Breast epithelium (tissue), 4 donors: ENCODE data around the gene ACVR1. TPM values are rescaled to one million over a fixed set of nuclear protein-coding genes. Genes with fewer than 3 reads are reported as not detected.
A peak's percentile ranks its signal among the peaks of the same experiment; 100 is the strongest.
"Not testable (repeated sequence)": the region's sequence is repeated elsewhere in the genome, so short reads cannot be mapped to it uniquely, and the experiment has no call there.

Experiments
- DNase-seq, 2 donors: peaks; one replicate each; pipeline ENCODE4 v3.0.0-alpha.2; 2019; ENCODE audit warnings: low spot score in 2 of 2
- H3K27ac ChIP-seq, 2 donors: fragments of 200-600 bp; sonication (generic) in 1 of 2; one replicate each; pipeline ENCODE4 v1.5.1; 2016 to 2019; ENCODE audit warnings: mild to moderate bottlenecking in 1 of 2
- H3K27me3 ChIP-seq, 2 donors: fragments of 200-600 bp; sonication (generic) in 1 of 2; one replicate each; pipeline versions ENCODE4 v1.5.1 to v1.6.0; 2017 to 2019; ENCODE audit warnings: control low read depth in 1 of 2, mild to moderate bottlenecking in 1 of 2
- H3K36me3 ChIP-seq: fragments of 200-600 bp; one replicate; pipeline ENCODE4 v1.5.1; 2019
- H3K4me1 ChIP-seq, 2 donors: fragments of 200-600 bp; sonication (generic); one replicate each; pipeline ENCODE4 v1.5.1; 2016 to 2019; ENCODE audit warnings: control low read depth in 1 of 2
- H3K4me3 ChIP-seq, 3 donors: fragments of 200-600 bp; sonication (generic); 1 replicate in 2 of 3; 2 replicates in 1 of 3; pipeline ENCODE4 v1.5.1; 2016 to 2019; ENCODE audit warnings: mild to moderate bottlenecking in 3 of 3, moderate library complexity in 2 of 3
- H3K9me3 ChIP-seq, 2 donors: fragments of 200-600 bp; sonication (generic) in 1 of 2; one replicate each; pipeline ENCODE4 v1.5.1; 2016 to 2019; ENCODE audit warnings: control low read depth in 1 of 2
- POLR2A ChIP-seq: fragments of 450-650 bp; IDR thresholded peaks from one replicate; pipeline ENCODE4 v1.6.1; 2016; ENCODE audit warnings: antibody characterized with exemption, mild to moderate bottlenecking, moderate library complexity
- POLR2AphosphoS5 ChIP-seq, 3 donors: sonication (generic); formaldehyde crosslinking; IDR thresholded peaks; one replicate each; pipeline ENCODE4 v1.6.1; 2017; ENCODE audit warnings: antibody characterized with exemption in 3 of 3
- intact Hi-C: fragments of 100-400 bp; cut with DNase I; formaldehyde crosslinking; loops from one replicate; pipeline ENCODE4 v1.15.1; 2023; ENCODE audit warnings: low total_unique reads
- total RNA-seq, 3 donors: library from RNA; depleted of rRNA; stranded (reverse); fragments of >200 nt; gene quantifications; one replicate each; pipeline ENCODE4 v1.1.0, GENCODE V29; 2016
- TF ChIP-seq, protein P1 (sequence below), 3 donors: fragments of 450-650 bp; IDR thresholded peaks; one replicate each; pipeline ENCODE4 v1.5.1; 2016 to 2017; ENCODE audit warnings: antibody characterized with exemption in 3 of 3, mild to moderate bottlenecking in 3 of 3, moderate library complexity in 3 of 3

The ACVR1 gene
- total RNA-seq, 3 donors from 2014 or later: 31.5 to 45.4 (median 32.8) TPM

- Histone ChIP-seq H3K9me3 (no peaks in the 10 kb centered on the region), H3K4me3 (no peak overlapping the region), H3K36me3 (no peaks in the 10 kb centered on the region), H3K4me1 (no peaks in the 10 kb centered on the region), H3K27ac (no peak overlapping the region), H3K27me3 (no peaks in the 10 kb centered on the region)
- intact Hi-C loops: no loop called here
- no peak for TF ChIP-seq POLR2A
- TF ChIP-seq POLR2AphosphoS5 (IDR thresholded peaks at IDR 0.05): no peak
- TF ChIP-seq, protein P1, sequence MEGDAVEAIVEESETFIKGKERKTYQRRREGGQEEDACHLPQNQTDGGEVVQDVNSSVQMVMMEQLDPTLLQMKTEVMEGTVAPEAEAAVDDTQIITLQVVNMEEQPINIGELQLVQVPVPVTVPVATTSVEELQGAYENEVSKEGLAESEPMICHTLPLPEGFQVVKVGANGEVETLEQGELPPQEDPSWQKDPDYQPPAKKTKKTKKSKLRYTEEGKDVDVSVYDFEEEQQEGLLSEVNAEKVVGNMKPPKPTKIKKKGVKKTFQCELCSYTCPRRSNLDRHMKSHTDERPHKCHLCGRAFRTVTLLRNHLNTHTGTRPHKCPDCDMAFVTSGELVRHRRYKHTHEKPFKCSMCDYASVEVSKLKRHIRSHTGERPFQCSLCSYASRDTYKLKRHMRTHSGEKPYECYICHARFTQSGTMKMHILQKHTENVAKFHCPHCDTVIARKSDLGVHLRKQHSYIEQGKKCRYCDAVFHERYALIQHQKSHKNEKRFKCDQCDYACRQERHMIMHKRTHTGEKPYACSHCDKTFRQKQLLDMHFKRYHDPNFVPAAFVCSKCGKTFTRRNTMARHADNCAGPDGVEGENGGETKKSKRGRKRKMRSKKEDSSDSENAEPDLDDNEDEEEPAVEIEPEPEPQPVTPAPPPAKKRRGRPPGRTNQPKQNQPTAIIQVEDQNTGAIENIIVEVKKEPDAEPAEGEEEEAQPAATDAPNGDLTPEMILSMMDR (IDR thresholded peaks at IDR 0.05): no peak
- no peak for DNase-seq
Measured at GRCh38 chr2:157887946-157888345, 11.8 kb upstream of the ACVR1 start.

DNA sequence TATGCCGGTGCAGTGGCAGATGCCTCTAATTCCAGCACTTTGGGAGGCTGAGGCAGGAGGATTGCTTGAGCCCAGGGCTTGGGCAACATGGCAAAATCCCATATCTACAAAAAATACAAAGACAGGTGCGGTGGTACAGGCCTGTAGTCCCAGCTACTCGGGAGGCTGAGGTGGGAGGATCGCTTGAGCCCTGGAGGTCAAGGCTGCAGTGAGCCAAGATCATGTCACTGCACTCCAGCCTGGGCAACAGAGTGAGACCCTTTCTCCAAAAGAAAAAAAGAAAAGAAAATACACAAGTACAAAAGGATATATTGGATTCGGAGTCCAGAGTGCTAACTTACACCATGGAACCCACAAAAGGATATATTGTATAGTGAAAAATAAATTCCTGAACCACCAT lies 8.4 kb upstream of the ACVR1 start:
- not testable (repeated sequence) for H3K4me1 ChIP-seq, H3K36me3 ChIP-seq, H3K4me3 ChIP-seq, DNase-seq, H3K9me3 ChIP-seq, H3K27me3 ChIP-seq, H3K27ac ChIP-seq
- intact Hi-C loops: loop anchor here (5.0 kb wide), 1 partner anchor 333 kb away; no protein-coding TSS in a partner anchor

- H3K36me3 ChIP-seq: no peaks in the 10 kb centered on the region
- intact Hi-C loops: loop anchor here (5.0 kb wide), 1 partner anchor 336 kb away; no protein-coding TSS in a partner anchor
- H3K9me3 ChIP-seq: no peaks in the 10 kb centered on the region
- no peak for DNase-seq
- no peak overlapping the region for H3K4me3 ChIP-seq
- no peak overlapping the region for H3K27ac ChIP-seq
- H3K4me1 ChIP-seq: no peaks in the 10 kb centered on the region
- TF ChIP-seq, protein P1 (IDR thresholded peaks at IDR 0.05): no peak
- TF ChIP-seq POLR2A: no peak
- TF ChIP-seq POLR2AphosphoS5 (IDR thresholded peaks at IDR 0.05): no peak
- no peaks in the 10 kb centered on the region for H3K27me3 ChIP-seq
Measured at GRCh38 chr2:157880927-157881326, 4.8 kb upstream of the ACVR1 start.

- Histone ChIP-seq H3K9me3 (no peaks in the 10 kb centered on the region), H3K36me3 (no peaks in the 10 kb centered on the region), H3K4me1 (no peaks in the 10 kb centered on the region), H3K27me3 (no peaks in the 10 kb centered on the region), H3K4me3 (no peak overlapping the region), H3K27ac (peak overlapping the region in 1 of 2 donors; percentile 13)
- intact Hi-C loops: no loop called here
- no peak for DNase-seq
- TF ChIP-seq POLR2AphosphoS5 (IDR thresholded peaks at IDR 0.05) (no peak), POLR2A (no peak)
- TF ChIP-seq, protein P1 (IDR thresholded peaks at IDR 0.05): no peak
Measured at GRCh38 chr2:157877761-157878400, 1.8 kb upstream of the ACVR1 start.

DNA sequence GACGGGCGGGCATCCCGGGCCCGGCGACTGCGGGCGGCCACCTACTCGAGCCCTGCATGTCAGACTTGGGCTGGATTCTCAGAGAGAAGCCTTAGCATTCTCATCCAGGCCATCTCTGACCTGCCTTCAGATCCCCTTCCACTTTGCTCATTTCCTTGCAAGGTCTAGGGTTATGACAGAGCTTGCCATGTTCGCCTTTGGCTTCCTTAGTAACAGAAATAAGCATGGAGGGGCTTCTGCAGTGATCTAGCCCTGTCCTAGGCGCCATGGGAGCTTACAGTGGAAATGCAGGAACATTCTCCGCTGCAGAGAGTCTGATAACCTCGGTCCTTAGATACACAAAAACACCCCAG lies 632 bp upstream of the ACVR1 start:
- H3K4me3 ChIP-seq: peak overlapping the region; percentile 83 to 89 (median 87)
- no peak for DNase-seq
- H3K4me1 ChIP-seq: no peaks in the 10 kb centered on the region
- H3K9me3 ChIP-seq: no peaks in the 10 kb centered on the region
- no peaks in the 10 kb centered on the region for H3K36me3 ChIP-seq
- intact Hi-C loops: no loop called here
- peak overlapping the region; percentile 98 to 99 for H3K27ac ChIP-seq
- H3K27me3 ChIP-seq: no peaks in the 10 kb centered on the region
- TF ChIP-seq POLR2A: no peak
- TF ChIP-seq, protein P1 (IDR thresholded peaks at IDR 0.05): no peak
- TF ChIP-seq POLR2AphosphoS5 (IDR thresholded peaks at IDR 0.05): no peak
